B cell (primary cell): ENCODE measurements around the gene CAPRIN1. TPM values are rescaled to one million over a fixed set of nuclear protein-coding genes. Genes with fewer than 3 reads are reported as not detected.

Experiments
- ATAC-seq: fragments of 200-7000 bp; cut with Tn5 transposase; one replicate; pipeline ENCODE4 v1.10.0; 2021; ENCODE audit warnings: low read depth, mild to moderate bottlenecking, moderate number of reproducible peaks, moderate library complexity
- CTCF ChIA-PET: fragments of 350-600 bp; sonication (Branson Sonifier 250); formaldehyde crosslinking; loops from one replicate; lab custom pipeline; 2021; ENCODE audit warnings: antibody characterized with exemption, inconsistent platforms; lab: Charles Lee
- POLR2A ChIA-PET: fragments of 350-600 bp; sonication (Branson Sonifier 250); formaldehyde crosslinking; loops from one replicate; lab custom pipeline; 2021; ENCODE audit warnings: antibody characterized with exemption; lab: Charles Lee
- DNase-seq: peaks from one replicate; pipeline ENCODE4 v3.0.0; 2013
- H2AFZ ChIP-seq: 2 replicates; pipeline ENCODE4 v1.6.1; 2012; ENCODE audit warnings: mild to moderate bottlenecking, low read depth, low read length; ENCODE audit not compliant: insufficient read depth, poor library complexity, severe bottlenecking
- H3K27ac ChIP-seq, 2 donors: 1 replicate in 1 of 2; 2 replicates in 1 of 2; pipeline ENCODE4 v1.5.1; 2012 to 2013; ENCODE audit warnings: low read length in 2 of 2, mild to moderate bottlenecking in 2 of 2, moderate library complexity in 1 of 2
- H3K27me3 ChIP-seq, 4 experiments: fragments of 200-600 bp in 1 of 4; sonication (generic) in 1 of 4; replicated peaks in 1 of 4; 1 replicate in 2 of 4; 2 replicates in 2 of 4; pipeline versions ENCODE4 v1.6.1 to v1.7.0; 2013 to 2016; ENCODE audit warnings: low read length in 3 of 4, mild to moderate bottlenecking in 2 of 4, mixed read lengths in 1 of 4, moderate library complexity in 1 of 4; ENCODE audit not compliant: insufficient read depth in 4 of 4, control insufficient read depth in 3 of 4; ENCODE audit errors: control extremely low read depth in 1 of 4
- H3K36me3 ChIP-seq, 2 experiments: replicated peaks in 1 of 2; 1 replicate in 1 of 2; 2 replicates in 1 of 2; pipeline versions ENCODE4 v1.6.1 to v1.7.1; 2013; ENCODE audit warnings: low read length in 1 of 2; ENCODE audit not compliant: insufficient read depth in 2 of 2, control insufficient read depth in 1 of 2; ENCODE audit errors: control extremely low read depth in 1 of 2, extremely low read depth in 1 of 2
- H3K4me1 ChIP-seq, 2 donors: fragments of 200-600 bp in 1 of 2; sonication (generic) in 1 of 2; 1 replicate in 1 of 2; 2 replicates in 1 of 2; pipeline versions ENCODE4 v1.5.1 to v1.6.1; 2013 to 2017; ENCODE audit warnings: low read length in 2 of 2; ENCODE audit not compliant: control insufficient read depth in 2 of 2, insufficient read depth in 2 of 2
- H3K4me2 ChIP-seq: replicated peaks from 2 replicates; pipeline ENCODE3; 2012; ENCODE audit warnings: mild to moderate bottlenecking, low read depth, low read length; ENCODE audit not compliant: poor library complexity, severe bottlenecking
- H3K4me3 ChIP-seq, 5 experiments: fragments of 200-600 bp in 1 of 5; sonication (generic) in 1 of 5; 1 replicate in 3 of 5; 2 replicates in 2 of 5; pipeline versions ENCODE4 v1.5.1 to v1.7.0; 2011 to 2016; ENCODE audit warnings: low read length in 4 of 5, mild to moderate bottlenecking in 4 of 5, low read depth in 2 of 5, control low read depth in 1 of 5, moderate library complexity in 1 of 5; ENCODE audit not compliant: insufficient read depth in 1 of 5; ENCODE audit errors: control extremely low read depth in 1 of 5, extremely low read depth in 1 of 5
- H3K79me2 ChIP-seq: fragments of 200-600 bp; sonication (generic); one replicate; pipeline ENCODE4 v1.6.0; 2016; ENCODE audit warnings: low read length; ENCODE audit not compliant: control insufficient read depth, insufficient read depth
- H3K9ac ChIP-seq: fragments of 200-600 bp; sonication (generic); 2 replicates; pipeline ENCODE4 v1.6.1; 2017; ENCODE audit warnings: mild to moderate bottlenecking, low read length, moderate library complexity
- H3K9me3 ChIP-seq, 3 donors: one replicate each; pipeline versions ENCODE4 v1.6.1 to v1.7.1; 2013; ENCODE audit warnings: low read length in 2 of 3; ENCODE audit not compliant: control insufficient read depth in 2 of 3, insufficient read depth in 1 of 3; ENCODE audit errors: control extremely low read depth in 1 of 3
- H4K20me1 ChIP-seq: 2 replicates; pipeline ENCODE4 v1.6.0; 2012; ENCODE audit warnings: mild to moderate bottlenecking, low read length; ENCODE audit not compliant: insufficient read depth, control insufficient read depth, poor library complexity, severe bottlenecking
- H3K27ac Mint-ChIP-seq: one replicate; pipeline ENCODE4 v1.8.0; 2021; ENCODE audit warnings: mixed read lengths
- H3K27me3 Mint-ChIP-seq: one replicate; pipeline ENCODE4 v1.8.0; 2021; ENCODE audit warnings: mixed read lengths
- H3K4me1 Mint-ChIP-seq: one replicate; pipeline ENCODE4 v1.8.0; 2021; ENCODE audit warnings: mixed read lengths
- H3K4me3 Mint-ChIP-seq: one replicate; pipeline ENCODE4 v1.8.0; 2021; ENCODE audit warnings: mixed read lengths
- H3K9me3 Mint-ChIP-seq: one replicate; pipeline ENCODE4 v1.8.0; 2022; ENCODE audit warnings: mixed read lengths; ENCODE audit not compliant: insufficient read depth
- EZH2 ChIP-seq: IDR thresholded peaks from 2 replicates; pipeline ENCODE4 v1.6.1; 2012; ENCODE audit warnings: borderline replicate concordance, low read depth, mild to moderate bottlenecking, moderate library complexity, low read length; ENCODE audit not compliant: insufficient read depth, poor library complexity, severe bottlenecking
- whole genome bisulfite sequencing: methylation state at CpG from one replicate; pipeline ENCODE4 v1.1.5; 2013; ENCODE audit warnings: missing lambda C conversion rate; ENCODE audit not compliant: insufficient coverage; 5-methylcytosine and 5-hydroxymethylcytosine counted together
- intact Hi-C: fragments of 100-400 bp; cut with micrococcal nuclease; formaldehyde crosslinking; loops from one replicate; pipeline ENCODE4 v1.10.0; 2022
- polyA plus RNA-seq: library from polyadenylated mRNA; depleted of rRNA; stranded (reverse); fragments of >200 nt; gene quantifications from 2 replicates; pipeline ENCODE4 v1.2.3, GENCODE V29; 2012
- total RNA-seq, 2 donors: library from RNA; stranded (reverse); fragments of 120-200 nt in 1 of 2; gene quantifications; 1 replicate in 1 of 2; 2 replicates in 1 of 2; pipeline versions ENCODE4 v1.2.3 to v1.2.4, GENCODE V29; 2013 to 2022
- TF ChIP-seq, protein P1 (sequence below): fragments of 200-600 bp; IDR thresholded peaks from one replicate; pipeline ENCODE4 v1.8.0; 2022; ENCODE audit warnings: antibody characterized with exemption, mild to moderate bottlenecking

The CAPRIN1 gene
- total and polyA plus RNA-seq, 2 donors (not counting 1 experiment from before 2014, with no cell fraction given): 31.7 to 133 TPM

DNA sequence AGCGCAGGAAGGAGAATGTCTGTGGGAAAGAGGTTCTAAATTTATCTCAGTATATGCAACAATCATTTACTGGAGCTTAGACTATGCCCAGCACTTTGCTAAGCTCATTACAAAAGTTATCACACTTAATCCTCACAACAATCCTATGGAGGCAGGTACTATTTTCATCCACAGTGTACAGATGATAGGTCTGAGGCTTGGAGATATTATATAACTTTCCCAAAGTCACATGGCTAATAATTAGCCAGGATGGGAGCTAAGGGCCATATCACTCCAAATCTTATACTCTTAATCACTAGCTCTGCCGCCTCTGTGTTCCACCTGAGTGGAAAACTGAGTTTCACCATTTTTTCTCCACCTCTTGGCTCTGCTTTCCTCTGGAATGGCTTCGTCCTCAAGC, 47.3 kb upstream of the CAPRIN1 start:
- Histone ChIP-seq H3K27me3 (peaks cover 0 to 10% (median 4%) of the 10 kb centered on the region in 4 experiments), H3K4me1 (peaks cover 0 to 4% of the 10 kb centered on the region in 2 donors), H3K4me2 (no peak overlapping the region), H3K4me3 (no peak overlapping the region), H3K36me3 (no peaks in the 10 kb centered on the region), H3K27ac (no peak overlapping the region), H4K20me1 (no peaks in the 10 kb centered on the region), H3K79me2 (no peaks in the 10 kb centered on the region), H3K9me3 (peaks cover 0 to 7% (median 0%) of the 10 kb centered on the region in 3 donors), H2AFZ (no peak overlapping the region), H3K9ac (no peak overlapping the region)
- intact Hi-C loops: no loop called here
- ATAC-seq (no peak), DNase-seq (no peak)
- Mint-ChIP-seq H3K4me3 (no peak overlapping the region), H3K4me1 (peaks cover 5% of the 10 kb centered on the region), H3K27me3 (peaks cover 21% of the 10 kb centered on the region), H3K27ac (no peak overlapping the region), H3K9me3 (no peaks in the 10 kb centered on the region)
- WGBS: 80% methylated on average over 1 of the region's 3 CpGs
- POLR2A ChIA-PET: no interaction called here
- no peak for TF ChIP-seq EZH2
- TF ChIP-seq, protein P1, sequence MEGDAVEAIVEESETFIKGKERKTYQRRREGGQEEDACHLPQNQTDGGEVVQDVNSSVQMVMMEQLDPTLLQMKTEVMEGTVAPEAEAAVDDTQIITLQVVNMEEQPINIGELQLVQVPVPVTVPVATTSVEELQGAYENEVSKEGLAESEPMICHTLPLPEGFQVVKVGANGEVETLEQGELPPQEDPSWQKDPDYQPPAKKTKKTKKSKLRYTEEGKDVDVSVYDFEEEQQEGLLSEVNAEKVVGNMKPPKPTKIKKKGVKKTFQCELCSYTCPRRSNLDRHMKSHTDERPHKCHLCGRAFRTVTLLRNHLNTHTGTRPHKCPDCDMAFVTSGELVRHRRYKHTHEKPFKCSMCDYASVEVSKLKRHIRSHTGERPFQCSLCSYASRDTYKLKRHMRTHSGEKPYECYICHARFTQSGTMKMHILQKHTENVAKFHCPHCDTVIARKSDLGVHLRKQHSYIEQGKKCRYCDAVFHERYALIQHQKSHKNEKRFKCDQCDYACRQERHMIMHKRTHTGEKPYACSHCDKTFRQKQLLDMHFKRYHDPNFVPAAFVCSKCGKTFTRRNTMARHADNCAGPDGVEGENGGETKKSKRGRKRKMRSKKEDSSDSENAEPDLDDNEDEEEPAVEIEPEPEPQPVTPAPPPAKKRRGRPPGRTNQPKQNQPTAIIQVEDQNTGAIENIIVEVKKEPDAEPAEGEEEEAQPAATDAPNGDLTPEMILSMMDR: no peak
- CTCF ChIA-PET: no interaction called here

DNA sequence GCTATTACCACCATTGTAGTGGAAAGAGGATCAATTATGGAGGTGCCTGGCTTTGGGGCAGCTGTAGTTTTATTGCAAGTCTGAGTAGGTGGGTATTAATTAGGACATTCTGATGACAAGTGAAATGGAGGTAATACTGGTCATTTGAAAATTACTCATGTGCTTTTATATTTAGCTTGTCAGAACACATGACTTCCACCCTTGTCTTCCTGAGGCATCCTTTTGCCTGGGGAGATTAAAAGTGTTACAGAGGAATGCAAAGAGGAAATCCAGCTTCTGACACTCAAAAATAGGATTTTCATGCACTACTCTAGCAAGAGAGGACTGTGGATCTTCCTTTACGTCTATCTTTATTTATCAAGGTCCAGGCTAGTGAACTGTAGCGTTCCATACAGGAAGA, 44.7 kb upstream of the CAPRIN1 start:
- DNase-seq (no peak), ATAC-seq (no peak)
- H3K9me3 ChIP-seq: no peaks in the 10 kb centered on the region
- no peak overlapping the region for H2AFZ ChIP-seq
- H3K9ac ChIP-seq: no peak overlapping the region
- H3K4me1 ChIP-seq: no peaks in the 10 kb centered on the region
- Mint-ChIP-seq H3K27ac (no peak overlapping the region), H3K4me1 (no peaks in the 10 kb centered on the region), H3K27me3 (peaks cover 18% of the 10 kb centered on the region), H3K4me3 (no peak overlapping the region), H3K9me3 (no peaks in the 10 kb centered on the region)
- no peaks in the 10 kb centered on the region for H3K79me2 ChIP-seq
- H3K4me3 ChIP-seq: no peak overlapping the region
- WGBS: 100% methylated on average over 1 of the region's 2 CpGs
- intact Hi-C loops: no loop called here
- TF ChIP-seq EZH2: no peak
- TF ChIP-seq, protein P1: no peak
- POLR2A ChIA-PET: no interaction called here
- H4K20me1 ChIP-seq: no peaks in the 10 kb centered on the region
- H3K36me3 ChIP-seq: no peaks in the 10 kb centered on the region
- peaks cover 0 to 8% (median 2%) of the 10 kb centered on the region in 4 experiments for H3K27me3 ChIP-seq
- no peak overlapping the region for H3K4me2 ChIP-seq
- H3K27ac ChIP-seq: no peak overlapping the region
- CTCF ChIA-PET: interaction anchor here (1.0 to 2.2 kb wide), 4 partner anchors 9 to 19 kb away, joined by 3 to 9 read pairs (median 4); no protein-coding TSS in a partner anchor
